ENCODE data around the gene ARHGAP10. TPM values are rescaled to one million over a fixed set of nuclear protein-coding genes. Genes with fewer than 3 reads are reported as not detected.

The ARHGAP10 gene
- total and polyA plus RNA-seq, 10 of the 15 experiments (the other 5 are each of a cell fraction or from before 2014, with no cell fraction given) = 1.3 to 25.8 (median 17.2) TPM

DNA sequence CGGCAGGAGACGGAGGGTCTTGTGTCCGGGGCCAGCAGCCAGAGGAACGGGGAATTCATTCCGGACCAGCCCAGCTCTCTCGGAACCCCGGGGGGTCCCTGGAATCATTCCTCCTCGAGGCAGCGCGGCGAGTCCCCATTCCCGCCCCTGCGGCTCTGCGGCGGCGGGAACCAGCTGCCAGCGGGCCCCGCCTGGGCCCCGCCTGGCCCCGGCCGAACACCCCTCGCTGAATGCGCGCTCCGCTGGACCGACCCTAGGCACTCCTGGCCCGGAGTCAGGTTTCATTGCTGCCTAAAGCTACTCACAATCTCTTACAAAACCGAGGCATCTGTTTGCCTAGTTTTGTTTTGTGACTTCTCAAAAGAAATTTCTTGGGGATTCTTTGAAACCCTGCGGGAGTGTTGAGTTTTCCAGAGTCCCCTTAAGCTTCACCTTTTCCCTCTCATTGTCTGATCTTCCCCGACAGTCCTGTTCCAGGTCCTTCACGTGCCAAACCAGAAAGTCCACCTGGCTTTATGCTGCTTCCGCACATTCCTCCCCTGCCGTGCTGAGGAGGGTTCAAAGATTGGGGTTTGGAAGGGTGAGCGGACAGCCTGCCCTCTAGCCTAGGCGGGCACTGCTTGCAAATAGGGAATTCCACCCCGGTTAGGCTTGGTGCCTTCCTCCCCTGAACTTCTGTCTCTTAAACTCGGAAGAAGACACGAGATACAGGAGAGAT, 789 bp downstream of the ARHGAP10 start:
- peak overlapping the region; percentile 91 for H3K27ac ChIP-seq (ENCODE audit: control insufficient read depth, insufficient read depth)
- DNase-seq (ENCODE audit: low read depth, low spot score) = no peak
- no peaks in the 10 kb centered on the region for H3K36me3 ChIP-seq (ENCODE audit: control insufficient read depth in 2 of 2, insufficient read depth in 2 of 2, low read length in 1 of 2)
- no peaks in the 10 kb centered on the region for H3K9me3 ChIP-seq (replicated peaks; ENCODE audit: control insufficient read depth, insufficient read depth, low read length)
- no peaks in the 10 kb centered on the region for H3K27me3 ChIP-seq (replicated peaks in 1 of 2; ENCODE audit: control insufficient read depth in 2 of 2, insufficient read depth in 2 of 2, low read length in 1 of 2)
- peaks cover 64% of the 10 kb centered on the region for H3K79me2 ChIP-seq (ENCODE audit: control insufficient read depth, insufficient read depth, low read length)
- ChIA-PET SMC1A (ENCODE audit: uncharacterized antibody, unreplicated experiment) (interaction anchor here (0.6 to 5.0 kb wide), 25 partner anchors 9 to 137 kb away, joined by 3 to 19 read pairs (median 5); no protein-coding TSS in a partner anchor), RAD21 (ENCODE audit: unreplicated experiment) (interaction anchor here (0.6 to 4.8 kb wide), 27 partner anchors 9 to 132 kb away, joined by 3 to 60 read pairs (median 5); partner anchors contain the start of genes PRMT9 and TMEM184C), CTCF (interaction anchor here (0.6 to 9.1 kb wide), 14 partner anchors 11 to 132 kb away, joined by 3 to 94 read pairs (median 4); no protein-coding TSS in a partner anchor), POLR2A (interaction anchor here (0.9 to 3.8 kb wide), 23 partner anchors 7 to 134 kb away, joined by 3 to 17 read pairs (median 5); partner anchors contain the start of gene TMEM184C)
- FAIRE-seq = no peak
- no peaks in the 10 kb centered on the region for H4K20me1 ChIP-seq (ENCODE audit: control insufficient read depth, insufficient read depth)
- peaks cover 12% of the 10 kb centered on the region for H3K4me1 ChIP-seq (ENCODE audit: control insufficient read depth, insufficient read depth, low read length)
- peak overlapping the region; percentile 98 for H3K4me3 ChIP-seq
- peak overlapping the region; percentile 74 for H3K9ac ChIP-seq (ENCODE audit: control insufficient read depth, insufficient read depth, low read length)
- peak overlapping the region; percentile 79 for H3K4me2 ChIP-seq (ENCODE audit: control insufficient read depth, insufficient read depth)
- intact Hi-C loops (cut with micrococcal nuclease; ENCODE audit: unreplicated experiment) (loop anchor here (2.0 to 5.0 kb wide), 2 partner anchors 24 to 115 kb away; no protein-coding TSS in a partner anchor), in situ Hi-C loops (cut with MboI) (no loop called here)
- BruUV-seq (replicated peaks) = no TSS peak
- peak overlapping the region; percentile 89 for H2AFZ ChIP-seq (ENCODE audit: control insufficient read depth, low read depth, low read length)
- peak; percentile 50 for ATAC-seq
- 2% methylated on average over 38 of the region's 38 CpGs for WGBS (ENCODE audit: insufficient coverage, insufficient replicate concordance, low lambda C conversion rate, missing lambda C conversion rate)
- no peak for TF ChIP-seq TARDBP (IDR thresholded peaks at IDR 0.05; ENCODE audit: borderline replicate concordance)
- TF ChIP-seq SPI1 (IDR thresholded peaks at IDR 0.05; ENCODE audit: borderline replicate concordance, insufficient read depth, low read depth, low read length) = no peak
- TF ChIP-seq, protein P1, sequence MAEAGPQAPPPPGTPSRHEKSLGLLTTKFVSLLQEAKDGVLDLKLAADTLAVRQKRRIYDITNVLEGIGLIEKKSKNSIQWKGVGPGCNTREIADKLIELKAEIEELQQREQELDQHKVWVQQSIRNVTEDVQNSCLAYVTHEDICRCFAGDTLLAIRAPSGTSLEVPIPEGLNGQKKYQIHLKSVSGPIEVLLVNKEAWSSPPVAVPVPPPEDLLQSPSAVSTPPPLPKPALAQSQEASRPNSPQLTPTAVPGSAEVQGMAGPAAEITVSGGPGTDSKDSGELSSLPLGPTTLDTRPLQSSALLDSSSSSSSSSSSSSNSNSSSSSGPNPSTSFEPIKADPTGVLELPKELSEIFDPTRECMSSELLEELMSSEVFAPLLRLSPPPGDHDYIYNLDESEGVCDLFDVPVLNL (IDR thresholded peaks at IDR 0.05; ENCODE audit: low read depth, low read length) = peak; percentile 6; the same call in 1 of the 2 replicates
- no peak for TF ChIP-seq RFX5 (IDR thresholded peaks at IDR 0.05; ENCODE audit: low read depth, low read length)
- TF ChIP-seq SUPT20H (IDR thresholded peaks at IDR 0.05; ENCODE audit: borderline replicate concordance, control insufficient read depth, low read depth, low read length) = no peak
- TF ChIP-seq ZNF274 (IDR thresholded peaks at IDR 0.05; ENCODE audit: insufficient read depth, insufficient read length) = no peak
- TF ChIP-seq HDAC2 (IDR thresholded peaks at IDR 0.05) = no peak
- TF ChIP-seq ZBED1 (IDR thresholded peaks at IDR 0.05; ENCODE audit: borderline replicate concordance) = no peak
- TF ChIP-seq ETV6 (conservative IDR thresholded peaks at IDR 0.05 in 1 of 2, IDR thresholded peaks at IDR 0.05 in 1 of 2; ENCODE audit: borderline replicate concordance in 1 of 2, low read depth in 1 of 2) = no peak
- no peak for TF ChIP-seq CHD2 (IDR thresholded peaks at IDR 0.05; ENCODE audit: borderline replicate concordance, low read depth, low read length)
- TF ChIP-seq CHD1 (IDR thresholded peaks at IDR 0.05; ENCODE audit: low read depth, low read length) = no peak
- peak; percentile 60 to 65 for TF ChIP-seq BHLHE40 (IDR thresholded peaks at IDR 0.05; ENCODE audit: borderline replicate concordance in 1 of 2, low read depth in 2 of 2, low read length in 1 of 2)
- no peak for TF ChIP-seq SUZ12 (IDR thresholded peaks at IDR 0.05; ENCODE audit: unreplicated experiment)
- TF ChIP-seq SMAD5 (IDR thresholded peaks at IDR 0.05; ENCODE audit: low read depth) = no peak
- peak; percentile 19; the same call in 1 of the 2 replicates for TF ChIP-seq TAF1 (IDR thresholded peaks at IDR 0.05; ENCODE audit: borderline replicate concordance, low read depth, low read length)
- no peak for TF ChIP-seq RELB (IDR thresholded peaks at IDR 0.05; ENCODE audit: low read depth)
- TF ChIP-seq PAX8 (IDR thresholded peaks at IDR 0.05) = no peak
- no peak for TF ChIP-seq GATAD2B (conservative IDR thresholded peaks at IDR 0.05; ENCODE audit: low read depth)
- TF ChIP-seq IRF4 (IDR thresholded peaks at IDR 0.05; ENCODE audit: low read depth, low read length) = no peak
- no peak for TF ChIP-seq TBL1XR1 (IDR thresholded peaks at IDR 0.05; ENCODE audit: low read depth, low read length)
- peak; percentile 6; the same call in 1 of the 2 replicates for TF ChIP-seq EED (IDR thresholded peaks at IDR 0.05; ENCODE audit: low read depth)

Measured in GM12878 (cell line).